GM18511 (cell line): ENCODE results near the gene FABP7.

Experiments
- ATAC-seq: cut with Tn5 transposase; IDR thresholded peaks from one replicate; pipeline ENCODE4 v1.9.1; 2021; ENCODE audit warnings: mild to moderate bottlenecking, moderate library complexity; ENCODE audit not compliant: unreplicated experiment

The FABP7 gene

DNA sequence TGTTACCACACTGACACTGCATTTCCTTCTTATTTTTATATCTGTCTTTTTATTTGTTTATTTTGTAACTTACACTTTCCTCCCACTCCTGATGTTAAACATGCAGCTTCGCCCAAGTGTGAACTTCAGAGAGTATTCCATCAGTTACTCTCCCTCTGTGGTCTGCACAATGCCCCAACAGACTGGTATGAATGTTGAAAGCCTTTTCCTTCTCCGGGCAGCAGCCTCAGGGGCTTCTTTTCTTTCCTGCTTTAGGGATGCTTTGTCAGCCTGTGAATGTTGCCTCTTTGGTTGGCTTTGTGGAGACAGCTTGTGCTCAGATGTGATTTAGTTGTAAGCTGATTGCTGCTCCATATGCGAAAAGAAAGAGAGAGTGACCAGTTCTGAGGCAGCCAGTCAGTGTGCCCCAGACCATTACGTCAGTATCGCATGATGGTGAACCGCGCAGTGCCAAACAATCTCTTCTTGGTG is 53.5 kb downstream of the FABP7 start:
- ATAC-seq: no peak
